ENCODE results near the gene STIM2.
"Not testable (repeated sequence)": the region's sequence is repeated elsewhere in the genome, so short reads cannot be mapped to it uniquely, and the experiment has no call there.

Gene STIM2

GRCh38 chr4:26860157-26860921, at the start of gene STIM2:
TSS of gene STIM2 (plus strand) at chr4:26860841.
- peak; percentile 98 for DNase-seq

- not testable (repeated sequence) for DNase-seq
Observed at GRCh38 chr4:26811571-26811970, 49.1 kb upstream of the STIM2 start.

GRCh38 chr4:26812049-26812714, 48.5 kb upstream of the STIM2 start:
- DNase-seq, result no peak

GRCh38 chr4:26813698-26814097, 46.9 kb upstream of the STIM2 start:
- DNase-seq, result no peak

- no peak for DNase-seq
Observed at GRCh38 chr4:26815199-26815598, 45.4 kb upstream of the STIM2 start.

- no peak for DNase-seq
Observed at GRCh38 chr4:26815706-26816105, 44.9 kb upstream of the STIM2 start.

- DNase-seq, result no peak
Observed at GRCh38 chr4:26819026-26819425, 41.6 kb upstream of the STIM2 start.

- DNase-seq, result no peak
Observed at GRCh38 chr4:26819478-26820095, 41.1 kb upstream of the STIM2 start.

GRCh38 chr4:26820346-26820745, 40.3 kb upstream of the STIM2 start:
- DNase-seq, result no peak

- DNase-seq, result no peak
Observed at GRCh38 chr4:26821031-26821430, 39.6 kb upstream of the STIM2 start.

GRCh38 chr4:26821677-26822503, 38.8 kb upstream of the STIM2 start:
- no peak for DNase-seq

GRCh38 chr4:26822546-26822945, 38.1 kb upstream of the STIM2 start:
- DNase-seq, result no peak

GRCh38 chr4:26822974-26823373, 37.7 kb upstream of the STIM2 start:
- DNase-seq, result not testable (repeated sequence)

- DNase-seq, result no peak
Observed at GRCh38 chr4:26823583-26823982, 37.1 kb upstream of the STIM2 start.

GRCh38 chr4:26824667-26825066, 36.0 kb upstream of the STIM2 start:
- no peak for DNase-seq

GRCh38 chr4:26826721-26827120, 33.9 kb upstream of the STIM2 start:
- DNase-seq, result no peak

GRCh38 chr4:26827336-26827735, 33.3 kb upstream of the STIM2 start:
- not testable (repeated sequence) for DNase-seq

- DNase-seq, result no peak
Observed at GRCh38 chr4:26827798-26828197, 32.8 kb upstream of the STIM2 start.

- DNase-seq, result no peak
Observed at GRCh38 chr4:26829018-26829417, 31.6 kb upstream of the STIM2 start.

- DNase-seq, result no peak
Observed at GRCh38 chr4:26830033-26830432, 30.6 kb upstream of the STIM2 start.

GRCh38 chr4:26830701-26831100, 29.9 kb upstream of the STIM2 start:
- DNase-seq, result no peak

- DNase-seq, result no peak
Observed at GRCh38 chr4:26836539-26836938, 24.1 kb upstream of the STIM2 start.

Measured in hippocampal formation (tissue), 2 donors.